SU-DHL-6 (cell line): ENCODE results near the gene NT5C2.

Source experiments
- H2AFZ ChIP-seq: fragments of 200-600 bp; sonication (generic); 2 replicates; pipeline ENCODE4 v1.6.1; 2014; ENCODE audit warnings: low read depth, mild to moderate bottlenecking, moderate library complexity, mixed read lengths, antibody characterized with exemption, low read length; ENCODE audit not compliant: severe bottlenecking
- H3F3A ChIP-seq: fragments of 200-600 bp; shearing (Covaris generic); 2 replicates; pipeline ENCODE4 v1.6.0; 2016; ENCODE audit warnings: antibody characterized with exemption, mild to moderate bottlenecking; ENCODE audit not compliant: insufficient read depth
- H3K27ac ChIP-seq: fragments of 200-600 bp; sonication (generic); 2 replicates; pipeline ENCODE4 v1.5.1; 2016; ENCODE audit warnings: low read depth, mild to moderate bottlenecking, low read length, moderate library complexity, mixed read lengths
- H3K27me3 ChIP-seq: fragments of 200-600 bp; sonication (generic), shearing (Covaris generic); 2 replicates; pipeline ENCODE4 v1.6.0; 2014; ENCODE audit warnings: mild to moderate bottlenecking, low read length
- H3K36me3 ChIP-seq: fragments of 200-600 bp; sonication (generic); 2 replicates; pipeline ENCODE4 v1.6.1; 2014; ENCODE audit warnings: mild to moderate bottlenecking, low read length, mixed read lengths
- H3K4me2 ChIP-seq: fragments of 300-600, 200-600 bp; shearing (Covaris generic), sonication (generic); 2 replicates; pipeline ENCODE4 v1.6.0; 2014; ENCODE audit warnings: low read length, low read depth, mild to moderate bottlenecking; ENCODE audit not compliant: poor library complexity, severe bottlenecking
- H3K4me3 ChIP-seq: fragments of 200-600 bp; sonication (generic); 2 replicates; pipeline ENCODE4 v1.5.1; 2014; ENCODE audit warnings: antibody characterized with exemption, low read length, mild to moderate bottlenecking, mixed read lengths; ENCODE audit not compliant: insufficient read depth, poor library complexity, severe bottlenecking
- H3K79me2 ChIP-seq: fragments of 200-600 bp; sonication (generic); 2 replicates; pipeline ENCODE4 v1.6.1; 2014; ENCODE audit warnings: mild to moderate bottlenecking, low read length, moderate library complexity; ENCODE audit not compliant: insufficient read depth
- H3K9ac ChIP-seq: fragments of 200-600 bp; sonication (generic); 2 replicates; pipeline ENCODE4 v1.7.0; 2014; ENCODE audit warnings: mild to moderate bottlenecking, low read length
- H3K9me2 ChIP-seq: fragments of 200-600 bp; sonication (generic); replicated peaks from 2 replicates; pipeline ENCODE4 v1.6.1; 2014; ENCODE audit warnings: low read length; ENCODE audit not compliant: insufficient read depth
- H3K9me3 ChIP-seq: fragments of 200-600 bp; sonication (generic); 2 replicates; pipeline ENCODE4 v1.6.1; 2014; ENCODE audit warnings: low read length, mixed read lengths; ENCODE audit not compliant: insufficient read depth
- H4K20me1 ChIP-seq: fragments of 200-600 bp; sonication (generic); 2 replicates; pipeline ENCODE4 v1.6.1; 2014; ENCODE audit warnings: low read depth, mild to moderate bottlenecking, antibody characterized with exemption, low read length, moderate library complexity, mixed read lengths
- CTCF ChIP-seq: fragments of 200-600 bp; sonication (generic); IDR thresholded peaks from one replicate; pipeline ENCODE4 v1.5.1; 2017; ENCODE audit warnings: antibody characterized with exemption, mild to moderate bottlenecking, low read length, moderate library complexity; ENCODE audit not compliant: insufficient read depth, poor library complexity, severe bottlenecking
- EZH2phosphoT487 ChIP-seq: fragments of 200-600 bp; sonication (generic), shearing (Covaris generic); conservative IDR thresholded peaks from 2 replicates; pipeline ENCODE4 v1.6.1; 2018; ENCODE audit warnings: mild to moderate bottlenecking, antibody characterized with exemption, low read length, moderate library complexity, mixed read lengths

Gene NT5C2

GRCh38 chr10:103090911-103091310, 102.2 kb downstream of the NT5C2 start:
- Histone ChIP-seq H4K20me1 (no peaks in the 10 kb centered on the region), H3K27me3 (no peaks in the 10 kb centered on the region), H3K9ac (no peak overlapping the region), H3F3A (no peaks in the 10 kb centered on the region), H3K27ac (no peak overlapping the region), H3K9me3 (no peaks in the 10 kb centered on the region), H3K79me2 (no peaks in the 10 kb centered on the region), H3K36me3 (peaks cover 37% of the 10 kb centered on the region), H3K4me3 (no peak overlapping the region), H3K9me2 (no peaks in the 10 kb centered on the region), H3K4me2 (no peak overlapping the region), H2AFZ (no peak overlapping the region)
- no peak for TF ChIP-seq CTCF
- no peak for TF ChIP-seq EZH2phosphoT487

- no peak overlapping the region for H3K4me3 ChIP-seq
- no peaks in the 10 kb centered on the region for H3F3A ChIP-seq
- H3K36me3 ChIP-seq: peaks cover 34% of the 10 kb centered on the region
- no peak overlapping the region for H3K9ac ChIP-seq
- TF ChIP-seq EZH2phosphoT487 (no peak), CTCF (no peak)
- no peaks in the 10 kb centered on the region for H3K27me3 ChIP-seq
- H3K79me2 ChIP-seq: no peaks in the 10 kb centered on the region
- H3K9me2 ChIP-seq: no peaks in the 10 kb centered on the region
- no peak overlapping the region for H3K4me2 ChIP-seq
- no peak overlapping the region for H3K27ac ChIP-seq
- H2AFZ ChIP-seq: no peak overlapping the region
- H3K9me3 ChIP-seq: no peaks in the 10 kb centered on the region
- no peaks in the 10 kb centered on the region for H4K20me1 ChIP-seq
Observed at GRCh38 chr10:103089493-103089892, 103.6 kb downstream of the NT5C2 start.

GRCh38 chr10:103086799-103087198, 106.3 kb downstream of the NT5C2 start:
- Histone ChIP-seq H3K27ac (no peak overlapping the region), H3K79me2 (no peaks in the 10 kb centered on the region), H3K9me2 (no peaks in the 10 kb centered on the region), H3K4me3 (no peak overlapping the region), H3K4me2 (no peak overlapping the region), H3K36me3 (peaks cover 25% of the 10 kb centered on the region; the same call in 1 of the 2 replicates), H3K27me3 (no peaks in the 10 kb centered on the region), H3F3A (no peaks in the 10 kb centered on the region), H3K9ac (no peak overlapping the region), H4K20me1 (no peaks in the 10 kb centered on the region), H3K9me3 (no peaks in the 10 kb centered on the region), H2AFZ (no peak overlapping the region)
- TF ChIP-seq CTCF (no peak), EZH2phosphoT487 (no peak)
